ENCODE results near the gene CMTR1. TPM values are rescaled to one million over a fixed set of nuclear protein-coding genes. Genes with fewer than 3 reads are reported as not detected.

The CMTR1 gene
- total and polyA plus RNA-seq, 10 of the 15 experiments (the other 5 are each of a cell fraction or from before 2014, with no cell fraction given) = 2.7 to 67.0 (median 46.2) TPM

GRCh38 chr6:37438930-37439329 lies 5.9 kb downstream of the CMTR1 start:
- peaks cover 3 to 29% of the 10 kb centered on the region in 2 experiments; a peak in 3 of 4 replicates for H3K36me3 ChIP-seq (ENCODE audit: control insufficient read depth in 2 of 2, insufficient read depth in 2 of 2, low read length in 1 of 2)
- no peak overlapping the region for H3K4me3 ChIP-seq
- intact Hi-C loops (cut with micrococcal nuclease; ENCODE audit: unreplicated experiment) (no loop called here), in situ Hi-C loops (cut with MboI) (no loop called here)
- ChIA-PET POLR2A (interaction anchor here (1.0 kb wide), 1 partner anchor 249 kb away, joined by 3 read pairs; no protein-coding TSS in a partner anchor), CTCF (no interaction called here), SMC1A (ENCODE audit: uncharacterized antibody, unreplicated experiment) (interaction anchor here (0.6 to 1.6 kb wide), 5 partner anchors 9 to 336 kb away, joined by 3 to 4 read pairs (median 3); no protein-coding TSS in a partner anchor), RAD21 (ENCODE audit: unreplicated experiment) (interaction anchor here (0.8 kb wide), 1 partner anchor 127 kb away, joined by 4 read pairs; no protein-coding TSS in a partner anchor)
- no peak for ATAC-seq
- FAIRE-seq = no peak
- BruUV-seq (replicated peaks) = no TSS peak
- no peak for DNase-seq (ENCODE audit: low read depth, low spot score)
- no peak overlapping the region for H3K9ac ChIP-seq (ENCODE audit: control insufficient read depth, insufficient read depth, low read length)
- no peak overlapping the region for H3K4me2 ChIP-seq (ENCODE audit: control insufficient read depth, insufficient read depth)
- peaks cover 55% of the 10 kb centered on the region for H3K79me2 ChIP-seq (ENCODE audit: control insufficient read depth, insufficient read depth, low read length)
- peaks cover 9% of the 10 kb centered on the region for H3K4me1 ChIP-seq (ENCODE audit: control insufficient read depth, insufficient read depth, low read length)
- 96% methylated on average over 1 of the region's 1 CpG for WGBS (ENCODE audit: insufficient coverage, insufficient replicate concordance, low lambda C conversion rate, missing lambda C conversion rate)
- no peak overlapping the region for H3K27ac ChIP-seq (ENCODE audit: control insufficient read depth, insufficient read depth)
- H3K27me3 ChIP-seq (replicated peaks in 1 of 2; ENCODE audit: control insufficient read depth in 2 of 2, insufficient read depth in 2 of 2, low read length in 1 of 2) = no peaks in the 10 kb centered on the region
- no peaks in the 10 kb centered on the region for H3K9me3 ChIP-seq (replicated peaks; ENCODE audit: control insufficient read depth, insufficient read depth, low read length)
- TF ChIP-seq CREB1 (IDR thresholded peaks at IDR 0.05; ENCODE audit: low read depth) = no peak
- H2AFZ ChIP-seq (ENCODE audit: control insufficient read depth, low read depth, low read length) = no peak overlapping the region
- H4K20me1 ChIP-seq (ENCODE audit: control insufficient read depth, insufficient read depth) = no peaks in the 10 kb centered on the region

- H2AFZ ChIP-seq (ENCODE audit: control insufficient read depth, low read depth, low read length) = no peak overlapping the region
- peak; percentile 52; the same call in 1 of the 2 replicates for TF ChIP-seq PKNOX1 (IDR thresholded peaks at IDR 0.05)
- TF ChIP-seq NFIC (IDR thresholded peaks at IDR 0.05; ENCODE audit: low read depth, low read length) = no peak
- ATAC-seq = peak; percentile 37; the same call in 2 of the 3 replicates
- H4K20me1 ChIP-seq (ENCODE audit: control insufficient read depth, insufficient read depth) = no peaks in the 10 kb centered on the region
- WGBS (ENCODE audit: insufficient coverage, insufficient replicate concordance, low lambda C conversion rate, missing lambda C conversion rate) = 89% methylated on average over 6 of the region's 6 CpGs
- ChIA-PET CTCF (interaction anchor here (0.7 kb wide), 1 partner anchor 14 kb away, joined by 3 read pairs; no protein-coding TSS in a partner anchor), SMC1A (ENCODE audit: uncharacterized antibody, unreplicated experiment) (interaction anchor here (0.7 to 1.9 kb wide), 5 partner anchors 8 to 256 kb away, joined by 3 to 6 read pairs (median 3); partner anchors contain the start of genes CMTR1 and MDGA1), RAD21 (ENCODE audit: unreplicated experiment) (interaction anchor here (0.7 kb wide), 1 partner anchor 74 kb away, joined by 3 read pairs; no protein-coding TSS in a partner anchor), POLR2A (no interaction called here)
- H3K4me1 ChIP-seq (ENCODE audit: control insufficient read depth, insufficient read depth, low read length) = peaks cover 4% of the 10 kb centered on the region
- H3K9ac ChIP-seq (ENCODE audit: control insufficient read depth, insufficient read depth, low read length) = no peak overlapping the region
- peaks cover 28% of the 10 kb centered on the region for H3K79me2 ChIP-seq (ENCODE audit: control insufficient read depth, insufficient read depth, low read length)
- no peaks in the 10 kb centered on the region for H3K27me3 ChIP-seq (replicated peaks in 1 of 2; ENCODE audit: control insufficient read depth in 2 of 2, insufficient read depth in 2 of 2, low read length in 1 of 2)
- no TSS peak for BruUV-seq (replicated peaks)
- H3K4me3 ChIP-seq = no peak overlapping the region
- H3K4me2 ChIP-seq (ENCODE audit: control insufficient read depth, insufficient read depth) = no peak overlapping the region
- peaks cover 10 to 36% of the 10 kb centered on the region in 2 experiments for H3K36me3 ChIP-seq (ENCODE audit: control insufficient read depth in 2 of 2, insufficient read depth in 2 of 2, low read length in 1 of 2)
- intact Hi-C loops (cut with micrococcal nuclease; ENCODE audit: unreplicated experiment) = no loop called here
- FAIRE-seq = no peak
- no peaks in the 10 kb centered on the region for H3K9me3 ChIP-seq (replicated peaks; ENCODE audit: control insufficient read depth, insufficient read depth, low read length)
- in situ Hi-C loops (cut with MboI) = no loop called here
- H3K27ac ChIP-seq (ENCODE audit: control insufficient read depth, insufficient read depth) = no peak overlapping the region
- DNase-seq (ENCODE audit: low read depth, low spot score) = no peak
These were observed 8.6 kb downstream of the CMTR1 start for GRCh38 chr6:37441651-37442050.

All from GM12878 (cell line).